Measurements from ENCODE around the gene ZNF865.
A peak's percentile ranks its signal among the peaks of the same experiment; 100 is the strongest.

ZNF865 gene

DNA sequence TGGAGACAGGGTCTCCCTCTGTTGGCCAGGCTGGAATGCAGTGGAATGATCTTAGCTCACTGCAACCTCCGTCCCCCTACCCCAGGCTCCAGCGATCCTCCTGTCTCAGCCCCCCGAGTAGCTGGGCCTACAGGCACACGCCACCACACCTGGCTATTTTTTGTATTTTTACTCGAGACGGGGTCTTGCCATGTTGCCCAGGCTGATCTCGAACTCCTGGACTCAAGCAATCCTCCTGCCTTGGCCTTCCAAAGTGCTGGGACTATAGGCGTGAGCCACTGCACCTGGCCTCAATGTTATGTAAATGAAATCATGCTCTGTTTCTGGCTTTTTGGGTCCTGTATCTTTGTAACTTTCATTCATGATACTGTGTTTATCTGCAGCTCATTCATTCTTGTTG lies 16.7 kb upstream of the ZNF865 start:
- DNase-seq = no peak

DNA sequence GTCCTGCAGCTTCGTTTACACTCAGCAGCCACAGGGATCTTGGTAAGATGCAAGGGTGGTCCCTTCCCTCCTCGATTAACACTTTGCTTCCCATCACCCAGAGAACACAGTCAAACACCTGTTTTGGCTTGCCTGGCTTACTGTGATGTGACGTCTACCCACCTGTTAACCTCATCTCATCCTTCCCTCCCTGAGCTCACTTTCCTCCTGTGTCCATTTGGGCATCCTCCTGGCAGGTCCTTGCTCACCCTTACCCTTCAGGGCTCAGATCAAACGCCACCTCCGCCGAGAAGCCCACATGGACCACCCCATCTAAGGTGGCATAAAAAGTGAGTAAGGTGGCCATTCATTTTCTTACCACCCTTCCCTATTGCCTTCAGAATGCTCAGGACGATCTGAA lies 15.3 kb upstream of the ZNF865 start:
- no peak for DNase-seq

DNA sequence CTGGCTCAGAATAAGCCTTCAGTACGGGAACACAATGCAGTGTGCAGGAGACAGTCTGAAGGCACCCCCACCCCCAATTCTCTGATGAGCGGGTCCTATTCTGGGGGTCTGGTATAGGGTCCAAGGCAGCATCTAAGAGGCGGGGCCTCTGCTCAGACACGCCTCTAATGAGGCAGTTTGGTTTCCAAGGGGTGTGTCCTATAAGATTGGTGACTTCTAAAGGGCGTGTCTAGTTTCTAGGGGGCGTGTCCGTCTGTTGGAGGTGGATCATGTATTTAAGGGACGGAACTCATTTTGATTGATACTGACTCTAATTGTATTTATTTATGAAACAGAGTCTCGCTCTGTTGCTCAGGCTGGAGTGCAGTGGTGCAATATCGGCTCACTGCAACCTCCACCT lies 14.8 kb upstream of the ZNF865 start:
- DNase-seq = no peak

DNA sequence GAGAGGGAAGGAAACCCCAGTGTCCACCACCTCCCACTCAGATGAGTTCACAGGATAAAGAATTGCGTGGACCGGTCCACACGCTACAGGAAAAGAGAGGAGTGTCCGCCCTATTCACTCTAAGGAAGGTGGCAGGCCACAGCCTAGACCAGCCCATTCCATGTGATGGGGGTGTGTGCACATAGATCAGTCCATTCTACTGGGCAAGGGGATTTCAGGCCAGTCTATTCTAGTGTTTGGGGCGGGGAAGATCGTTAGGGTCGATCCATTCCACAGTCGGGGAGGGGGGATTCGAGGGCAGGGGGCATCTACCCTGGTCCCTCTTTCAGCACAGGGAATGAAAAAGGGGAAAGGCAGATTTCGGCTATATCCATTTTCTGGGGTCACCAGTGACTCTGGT lies 13.9 kb upstream of the ZNF865 start:
- no peak for DNase-seq

DNA sequence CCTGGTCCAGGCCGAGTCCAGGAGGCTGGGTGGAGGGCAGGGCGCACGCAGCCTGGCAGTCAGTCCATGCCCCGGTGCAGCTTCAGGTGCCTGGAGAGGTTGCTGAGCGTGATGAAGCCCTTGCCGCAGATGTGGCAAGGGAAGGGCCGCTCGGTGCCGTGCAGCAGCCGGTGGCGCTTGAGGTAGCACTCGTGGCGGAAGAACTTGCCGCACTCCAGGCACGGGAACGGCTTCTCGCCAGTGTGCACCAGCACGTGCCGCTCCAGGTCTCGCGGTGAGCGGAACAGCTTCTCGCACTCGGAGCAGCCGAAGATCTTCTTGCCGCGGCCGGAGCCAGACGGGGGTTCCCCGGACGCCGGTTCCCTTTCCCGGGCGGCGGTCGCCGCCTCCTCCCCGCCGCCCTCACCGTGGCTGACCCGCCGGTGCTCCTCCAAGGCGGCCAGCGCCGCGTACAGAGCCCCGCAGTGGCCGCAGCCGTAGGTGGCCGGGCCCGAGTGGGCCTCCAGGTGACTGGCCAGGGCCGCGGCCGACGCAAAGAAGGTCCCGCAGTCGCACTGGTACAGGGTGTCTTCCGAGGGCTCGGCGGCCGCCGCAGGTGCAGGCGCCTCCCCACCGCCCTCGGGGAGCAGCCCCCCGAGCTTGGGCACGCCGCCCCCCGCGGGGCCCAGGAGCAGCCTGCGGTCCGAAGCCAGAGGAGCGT lies 12.9 kb upstream of the ZNF865 start:
- DNase-seq = no peak

DNA sequence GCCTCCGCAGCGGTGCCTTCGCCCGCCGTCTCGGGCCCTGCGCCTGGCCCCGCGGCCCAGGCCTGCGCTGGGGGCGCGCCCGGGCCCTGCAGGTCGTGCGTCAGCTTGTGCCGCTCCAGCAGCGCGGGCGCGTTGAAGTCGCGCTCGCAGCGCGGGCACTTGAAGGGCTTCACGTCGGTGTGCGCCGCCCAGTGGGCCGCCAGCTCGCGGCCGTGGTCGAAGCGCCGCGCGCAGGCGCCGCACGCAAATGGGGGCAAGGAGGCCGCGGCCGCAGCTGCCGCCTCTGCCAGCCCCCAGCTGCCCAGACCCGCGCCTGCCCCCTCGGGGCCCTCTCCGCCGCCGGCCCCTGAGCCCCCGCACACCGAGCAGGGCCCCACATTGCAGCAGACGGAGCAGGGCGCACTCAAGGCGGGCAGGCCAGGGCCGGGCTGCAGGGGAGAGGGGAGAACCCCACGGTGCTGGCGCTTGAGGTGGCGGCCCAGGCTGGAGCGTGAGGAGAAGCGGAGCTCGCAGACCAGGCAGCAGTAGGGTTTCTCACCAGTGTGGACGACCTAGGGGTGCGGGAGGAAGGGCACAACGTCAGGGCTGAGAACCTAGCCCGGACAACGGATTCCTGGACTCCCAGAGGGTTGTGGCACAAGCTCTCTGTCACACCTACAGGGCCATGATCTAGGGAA lies 12.2 kb upstream of the ZNF865 start:
- DNase-seq = no peak

DNA sequence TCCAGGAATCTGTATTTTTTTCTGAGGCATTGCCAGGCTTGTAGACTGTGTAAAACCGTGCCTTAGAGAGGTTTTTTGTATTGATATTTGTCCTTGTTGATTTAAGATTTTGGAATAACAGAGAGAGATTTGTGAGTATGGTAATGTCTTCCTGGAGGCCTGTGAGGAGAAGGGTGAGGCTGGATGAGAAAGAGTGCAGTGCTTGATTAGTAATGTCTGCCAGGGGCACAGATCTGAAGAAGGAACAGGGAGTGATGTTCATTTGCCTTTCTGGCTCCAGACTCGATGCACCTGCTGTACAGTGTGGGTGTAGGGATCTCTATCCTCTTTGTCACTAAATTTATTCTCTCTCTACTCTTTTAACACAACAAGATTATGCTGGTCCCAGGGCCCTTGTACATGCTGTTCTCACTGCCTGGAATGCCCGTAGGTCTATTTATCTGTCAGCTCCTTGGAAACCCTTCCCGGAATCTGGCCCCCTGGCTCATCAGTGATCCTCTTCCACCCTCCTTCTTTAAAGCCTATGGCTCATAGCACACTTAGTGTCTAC lies 10.4 kb upstream of the ZNF865 start:
- DNase-seq = no peak

DNA sequence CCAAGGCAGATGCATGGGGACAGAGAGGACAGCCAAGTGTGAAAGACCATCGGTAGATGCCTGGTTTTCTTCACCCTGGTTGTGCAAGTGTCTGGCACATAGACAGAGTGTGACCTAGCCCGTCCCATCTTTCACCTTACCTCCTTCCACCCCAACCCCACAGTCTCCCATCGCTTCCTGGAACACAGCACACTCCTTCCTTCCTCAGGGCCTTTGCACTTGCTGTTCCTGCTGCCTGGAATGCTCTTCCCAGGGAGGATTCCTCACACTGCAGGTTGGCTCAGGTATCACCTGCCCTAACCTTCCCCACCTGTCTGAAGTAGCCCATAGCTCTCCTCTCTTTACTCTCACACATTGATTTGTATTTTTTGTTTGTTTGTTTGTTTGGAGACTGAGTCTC lies 9.1 kb upstream of the ZNF865 start:
- DNase-seq = no peak

DNA sequence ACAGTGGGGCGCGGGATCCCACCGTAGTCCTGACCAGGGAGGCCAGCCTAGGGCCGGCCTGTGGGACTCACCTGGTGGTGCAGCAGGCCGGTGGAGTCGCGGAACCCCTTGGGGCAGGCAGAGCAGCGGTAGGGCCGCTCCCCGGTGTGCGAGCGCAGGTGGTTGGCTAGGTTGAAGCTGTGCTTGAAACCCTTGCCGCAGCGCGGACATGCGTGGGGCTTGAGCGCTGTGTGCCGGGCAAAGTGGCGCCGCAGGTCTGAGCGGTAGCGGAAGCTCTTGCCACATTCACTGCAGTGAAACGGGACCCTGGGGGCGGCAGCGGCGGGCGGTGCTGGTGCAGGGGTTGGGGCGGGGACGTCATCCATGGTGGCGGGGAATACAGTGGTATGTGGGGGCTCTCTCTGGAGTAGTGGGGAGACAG lies 7.9 kb upstream of the ZNF865 start:
- no peak for DNase-seq

DNA sequence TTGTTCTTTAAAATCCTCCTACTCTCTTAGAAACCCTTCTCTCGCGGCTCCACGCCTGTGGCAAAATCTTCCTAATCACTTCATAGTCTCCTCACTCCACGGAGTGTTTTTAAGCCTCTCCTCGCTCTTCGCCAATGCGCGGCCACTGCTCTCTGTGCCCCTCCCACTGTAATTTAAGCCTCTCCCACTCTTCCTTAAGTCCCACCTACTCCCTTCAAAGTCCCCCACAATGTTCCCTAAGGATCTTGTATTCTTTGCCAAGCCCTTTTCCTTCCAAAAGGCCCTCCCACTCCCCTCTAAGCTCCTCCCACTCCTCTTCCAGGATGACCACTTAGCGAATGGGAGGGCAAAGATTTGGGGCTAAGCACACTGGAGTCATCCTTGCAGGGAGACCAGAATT lies 7.4 kb upstream of the ZNF865 start:
- DNase-seq = no peak

DNA sequence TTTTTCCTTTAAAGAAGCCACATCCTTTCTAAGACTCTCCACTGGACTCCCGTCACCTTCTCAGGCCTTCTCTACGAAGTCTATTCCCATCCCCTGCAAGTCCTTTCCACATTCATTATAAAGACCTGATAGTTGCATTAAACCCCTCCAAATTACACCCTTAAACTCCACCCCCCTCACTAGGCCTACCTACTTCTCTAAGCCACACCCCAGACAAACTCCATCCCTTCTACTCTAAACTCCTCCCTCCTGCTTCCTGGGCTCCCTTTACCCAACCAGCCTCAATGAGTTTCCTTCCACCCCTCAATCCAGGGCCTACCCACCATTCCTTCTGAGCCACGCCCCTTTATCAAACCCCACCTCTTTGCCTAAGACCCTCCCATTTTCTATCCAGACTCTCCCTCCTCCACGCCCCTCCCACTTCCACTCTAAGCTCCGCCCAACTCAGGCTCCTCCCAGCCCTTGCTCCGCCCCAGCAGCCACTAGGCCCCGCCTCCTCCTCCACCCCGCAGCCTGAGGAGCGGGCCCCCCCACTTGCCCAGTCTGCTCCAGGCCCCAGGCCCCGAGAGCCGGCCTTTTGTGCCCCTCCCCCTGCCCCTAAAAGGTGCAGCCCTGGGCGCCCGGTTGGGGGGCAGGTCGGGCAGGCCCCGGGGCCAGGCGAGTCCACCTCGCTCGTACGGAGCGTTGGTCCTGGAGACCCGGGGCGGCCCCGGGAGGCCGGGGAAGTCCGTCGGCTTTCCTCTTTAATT lies 6.6 kb upstream of the ZNF865 start:
- peak; percentile 84 for DNase-seq

DNA sequence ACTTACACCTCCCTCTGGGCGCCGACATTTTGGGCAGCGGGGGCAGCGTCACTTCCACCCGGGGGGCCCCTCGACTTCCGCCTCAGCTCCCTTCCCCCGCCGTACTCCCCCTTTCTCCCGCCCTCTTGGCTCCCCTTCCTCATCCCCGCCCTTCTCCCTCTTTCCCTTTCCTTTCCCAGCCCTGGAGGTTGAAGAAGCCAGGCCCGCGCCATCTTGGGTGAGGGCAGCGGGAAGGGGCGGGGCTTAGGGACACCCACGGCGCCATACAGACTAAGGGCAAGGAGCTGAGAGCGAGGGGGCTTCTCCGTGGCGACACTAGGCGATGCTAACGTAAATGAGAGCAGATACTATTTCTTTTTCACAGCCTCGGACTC lies 6.0 kb upstream of the ZNF865 start, which contains the start of gene FIZ1:
Gene FIZ1, minus strand, starts transcription at position 50 of the 374 bp plus-strand sequence. CDS start 1,652 bp downstream, outside the sequence.
- DNase-seq = peak; percentile 97

DNA sequence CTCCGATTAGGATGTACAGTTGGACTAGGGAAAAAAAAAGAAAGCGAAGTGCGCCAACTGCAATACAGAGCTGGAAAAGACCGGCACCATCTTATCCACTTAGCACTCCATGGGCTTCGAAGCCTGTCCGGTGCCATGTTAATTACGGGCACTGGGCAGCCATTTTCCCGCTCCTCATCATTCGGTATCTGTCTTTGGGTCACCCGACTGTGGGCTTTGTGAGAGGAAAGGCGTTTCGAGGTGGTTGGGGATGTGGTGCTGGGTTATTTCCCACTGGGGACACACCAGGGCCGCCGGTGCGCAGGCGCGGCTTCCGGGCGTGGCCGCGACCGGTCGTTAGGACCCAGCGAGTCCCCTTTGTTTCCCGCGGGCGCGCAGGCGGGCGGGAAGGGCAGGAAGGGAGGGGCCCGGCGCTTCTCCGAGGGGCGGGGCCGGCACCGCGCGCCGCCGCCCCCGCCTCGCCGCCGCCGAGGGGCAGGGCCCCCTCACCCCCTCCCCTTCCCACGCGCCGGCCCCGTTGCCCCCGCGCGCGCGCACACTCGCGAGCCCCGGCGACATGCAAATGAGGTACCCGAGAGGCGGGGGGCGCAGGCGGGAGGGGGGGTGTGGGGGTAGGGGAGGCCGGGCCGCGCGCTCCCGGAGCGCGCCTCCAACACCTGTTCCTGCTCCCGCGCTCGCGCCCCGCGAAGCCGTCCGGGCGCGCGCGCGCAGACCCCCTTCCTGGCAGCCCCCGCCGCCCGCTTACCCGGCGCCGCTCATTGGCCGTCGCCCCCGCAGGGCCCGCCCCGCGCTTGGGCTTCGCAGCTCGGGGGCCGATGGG lies 5.4 kb upstream of the ZNF865 start, which contains the start of gene ZNF524:
Gene ZNF524, plus strand, starts transcription at position 447 of the 820 bp plus-strand sequence. CDS start 1,825 bp downstream, outside the sequence.
- peak; percentile 88 for DNase-seq

DNA sequence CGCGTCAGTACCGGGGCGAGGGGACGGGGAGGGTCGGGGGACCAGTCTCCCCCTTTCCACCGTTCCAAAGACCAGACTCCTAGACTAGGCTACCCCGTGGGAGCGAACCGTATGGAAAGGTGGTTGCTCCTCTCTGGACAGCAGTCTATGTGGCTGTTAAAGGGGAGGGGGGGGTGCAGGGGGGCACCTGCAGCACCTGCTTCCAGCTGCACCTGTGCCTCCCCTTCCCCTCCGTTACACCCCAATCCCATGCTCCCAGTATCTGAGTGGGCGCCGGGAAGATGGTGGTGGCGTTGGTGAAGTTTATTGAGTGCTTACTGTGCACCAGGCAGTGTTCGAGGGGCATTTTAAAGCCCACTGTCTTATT lies 4.8 kb upstream of the ZNF865 start:
- no peak for DNase-seq

DNA sequence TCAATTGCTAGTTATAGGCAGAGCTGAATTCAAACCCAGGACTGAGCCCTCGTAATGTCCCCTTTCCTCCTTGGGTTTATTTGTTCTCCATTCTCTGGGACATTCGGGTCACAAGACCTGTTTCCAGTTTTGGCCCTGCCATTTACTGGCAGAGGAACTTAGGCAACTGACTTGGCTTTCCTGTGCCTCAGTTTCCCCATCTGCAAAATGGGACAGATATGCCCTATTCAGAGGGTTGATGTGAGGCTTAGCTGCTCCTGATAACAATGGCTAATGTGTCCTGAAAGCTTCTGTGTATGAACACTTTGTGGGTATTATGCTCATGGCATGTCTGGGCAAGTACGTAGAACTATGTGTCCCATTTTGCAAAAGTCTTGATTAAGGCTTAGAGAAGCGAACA lies 4.4 kb upstream of the ZNF865 start:
- no peak for DNase-seq

DNA sequence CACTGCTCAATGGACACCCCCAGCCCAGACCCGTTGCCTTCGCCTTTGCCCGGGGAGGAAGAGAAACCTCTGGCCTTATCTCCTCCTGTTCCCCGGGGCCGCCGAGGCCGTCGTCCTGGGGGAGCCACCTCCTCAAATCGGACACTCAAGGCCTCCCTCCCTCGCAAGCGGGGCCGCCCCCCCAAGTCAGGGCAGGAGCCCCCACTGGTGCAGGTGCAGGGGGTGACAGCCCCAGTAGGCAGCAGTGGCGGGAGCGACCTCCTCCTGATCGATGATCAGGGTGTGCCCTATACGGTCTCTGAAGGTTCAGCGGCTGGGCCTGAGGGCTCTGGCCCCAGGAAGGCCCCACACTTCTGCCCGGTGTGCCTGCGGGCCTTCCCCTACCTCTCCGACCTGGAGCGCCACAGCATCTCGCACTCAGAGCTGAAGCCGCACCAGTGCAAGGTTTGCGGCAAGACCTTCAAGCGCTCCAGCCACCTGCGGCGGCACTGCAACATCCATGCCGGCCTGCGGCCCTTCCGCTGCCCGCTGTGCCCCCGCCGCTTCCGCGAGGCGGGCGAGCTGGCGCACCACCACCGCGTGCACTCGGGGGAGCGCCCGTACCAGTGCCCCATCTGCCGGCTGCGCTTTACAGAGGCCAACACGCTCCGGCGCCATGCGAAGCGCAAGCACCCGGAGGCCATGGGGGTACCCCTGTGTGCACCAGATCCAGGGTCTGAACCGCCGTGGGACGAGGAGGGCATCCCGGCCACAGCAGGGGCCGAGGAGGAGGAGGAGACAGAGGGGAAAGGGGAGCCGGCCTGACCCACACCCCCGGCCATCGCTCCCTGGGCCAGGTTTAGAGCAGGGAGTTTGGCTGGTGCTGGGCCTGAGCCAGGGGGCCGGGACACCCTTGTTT lies 3.1 kb upstream of the ZNF865 start:
- no peak for DNase-seq

DNA sequence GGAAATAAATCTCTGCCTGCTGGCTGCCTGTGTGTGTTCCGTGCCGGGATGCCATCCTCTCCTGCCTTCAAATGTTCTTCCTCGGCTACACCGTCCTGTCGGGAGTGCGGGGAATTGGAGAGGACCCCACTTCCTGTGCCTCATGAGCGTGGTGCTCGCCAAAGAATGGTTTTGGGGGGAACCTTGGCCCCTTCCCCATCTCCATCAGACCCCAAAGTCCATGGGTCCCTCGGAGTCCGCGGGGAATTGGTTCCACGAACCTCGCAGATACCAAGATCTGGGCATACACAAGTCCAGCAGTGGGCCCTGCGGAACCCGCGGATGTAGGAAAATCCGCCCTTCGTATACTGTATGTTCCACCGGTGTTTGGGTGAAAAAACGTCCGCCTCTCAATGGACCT lies 2.3 kb upstream of the ZNF865 start:
- DNase-seq = no peak

DNA sequence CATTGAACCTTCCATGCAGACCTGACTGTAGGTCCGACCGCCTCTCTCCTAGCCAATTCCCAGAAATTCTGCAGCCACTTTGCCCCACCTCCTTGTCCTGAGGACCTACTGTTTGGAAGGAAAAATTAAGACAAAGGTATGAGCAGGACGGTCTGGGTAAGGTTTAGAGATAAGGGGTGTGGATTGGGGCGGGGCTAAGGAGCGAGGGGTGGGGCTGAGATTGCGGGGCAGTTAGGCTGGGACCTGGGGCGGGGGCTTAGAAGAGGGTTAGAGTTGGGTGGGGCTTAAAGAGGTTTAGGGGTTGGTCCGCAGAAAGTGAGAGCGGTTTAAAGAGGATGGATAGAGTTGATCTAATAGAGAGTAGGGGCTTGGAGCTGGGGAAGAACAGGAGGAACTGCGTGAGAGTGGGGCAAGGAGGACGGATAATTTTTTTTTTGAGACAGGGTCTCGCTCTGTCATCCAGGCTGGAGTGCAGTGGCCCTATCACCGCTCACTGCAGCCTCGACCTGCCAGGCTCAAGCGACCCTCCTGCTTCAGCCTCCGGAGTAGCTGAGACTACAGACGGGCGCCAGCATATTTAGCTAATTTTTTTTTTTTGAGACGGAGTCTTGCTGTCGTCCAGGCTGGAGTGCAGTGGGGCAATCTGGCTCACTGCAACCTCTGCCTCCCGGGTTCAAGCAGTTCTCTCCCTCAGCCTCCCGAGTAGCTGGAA lies 1.7 kb upstream of the ZNF865 start:
- no peak for DNase-seq

DNA sequence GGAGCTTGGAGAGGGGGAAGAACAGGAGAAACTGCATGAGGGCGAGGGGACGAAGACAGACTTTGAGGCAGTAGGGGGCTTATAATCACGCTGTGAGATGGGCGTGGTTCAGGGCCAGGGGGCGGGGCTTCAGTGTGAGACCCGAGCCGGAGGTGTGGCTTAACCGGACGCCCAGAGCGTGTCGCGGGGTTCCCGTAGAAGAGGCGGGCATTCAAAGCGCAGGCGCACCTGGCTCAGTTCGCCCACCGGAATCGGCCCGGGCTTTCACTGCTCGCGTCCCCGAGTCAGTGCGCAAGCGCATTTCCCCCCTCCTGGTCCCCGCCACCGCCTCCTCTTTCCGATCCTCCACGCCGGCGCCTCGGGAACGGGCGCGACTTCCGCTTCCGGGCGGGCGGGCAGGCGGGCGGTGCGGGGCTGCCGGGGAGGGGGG lies 225 bp upstream of the ZNF865 start:
- DNase-seq = peak; percentile 99

DNA sequence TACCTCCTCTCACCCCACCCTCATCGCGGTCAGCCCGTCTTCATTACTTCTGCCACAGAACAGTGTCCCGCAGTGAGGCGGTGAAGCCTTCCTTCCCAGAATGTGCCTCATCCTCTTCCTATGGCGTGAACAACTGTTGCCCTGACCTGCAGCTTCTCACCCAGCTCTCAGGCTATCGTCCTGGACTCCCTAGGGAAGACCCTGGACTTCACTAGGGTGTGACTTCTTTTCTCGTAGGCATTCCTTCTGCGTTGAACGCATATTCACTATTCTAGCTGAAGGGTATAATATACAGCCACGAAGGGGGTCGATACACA lies 982 bp downstream of the ZNF865 start:
- DNase-seq = no peak

DNA sequence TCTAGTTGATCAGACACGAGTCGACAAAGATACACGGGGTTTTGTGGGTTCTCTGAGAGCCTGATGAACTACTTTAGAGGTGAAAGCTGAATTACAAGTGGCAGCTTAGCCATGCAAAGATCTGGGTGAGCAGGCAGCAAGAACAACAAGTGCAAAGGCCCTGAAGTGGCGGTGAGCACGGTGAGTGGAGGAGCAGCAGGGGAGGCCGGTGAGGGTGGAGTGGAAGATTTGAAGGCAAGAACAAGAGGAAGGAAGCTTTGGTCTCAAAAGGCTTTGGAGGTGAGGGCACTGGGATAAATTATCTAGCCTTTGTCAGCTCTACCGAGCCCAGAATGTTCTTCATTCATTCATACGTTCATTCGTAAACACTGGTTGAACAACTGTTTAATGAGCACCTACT lies 1.4 kb downstream of the ZNF865 start:
- no peak for DNase-seq
